CD4-positive, alpha-beta T cell (primary cell): ENCODE data around the gene NHS. TPM values are rescaled to one million over a fixed set of nuclear protein-coding genes. Genes with fewer than 3 reads are reported as not detected.

Experiments used
- ATAC-seq: fragments of 200-7000 bp; cut with Tn5 transposase; one replicate; pipeline ENCODE4 v1.10.0; 2022; ENCODE audit warnings: mild to moderate bottlenecking; ENCODE audit not compliant: poor library complexity
- CTCF ChIA-PET: fragments of 350-600 bp; sonication (Branson Sonifier 250); formaldehyde crosslinking; loops from one replicate; lab custom pipeline; 2021; ENCODE audit warnings: antibody characterized with exemption, inconsistent platforms; lab: Charles Lee
- POLR2A ChIA-PET: fragments of 350-600 bp; sonication (Branson Sonifier 250); formaldehyde crosslinking; loops from one replicate; lab custom pipeline; 2021; ENCODE audit warnings: antibody characterized with exemption, inconsistent platforms; lab: Charles Lee
- DNase-seq, 14 experiments: peaks; one replicate each; pipeline ENCODE4 v3.0.0-alpha.2; 2013 to 2020; ENCODE audit warnings: mixed read lengths in 2 of 14
- H3K27ac ChIP-seq, 2 donors: one replicate each; pipeline versions ENCODE4 v1.5.1 to v1.7.0; 2013; ENCODE audit warnings: low read length in 2 of 2, low read depth in 1 of 2, mild to moderate bottlenecking in 1 of 2
- H3K27me3 ChIP-seq, 2 experiments: 1 replicate in 1 of 2; 2 replicates in 1 of 2; pipeline versions ENCODE4 v1.6.1 to v1.7.0; 2013; ENCODE audit warnings: low read length in 2 of 2, control low read depth in 1 of 2, mild to moderate bottlenecking in 1 of 2, moderate library complexity in 1 of 2; ENCODE audit not compliant: insufficient read depth in 2 of 2, control insufficient read depth in 1 of 2
- H3K36me3 ChIP-seq: one replicate; pipeline ENCODE4 v1.6.1; 2013; ENCODE audit warnings: low read length, control low read depth; ENCODE audit not compliant: insufficient read depth
- H3K4me1 ChIP-seq: one replicate; pipeline ENCODE4 v1.6.1; 2013; ENCODE audit warnings: low read length, control low read depth; ENCODE audit not compliant: insufficient read depth
- H3K4me3 ChIP-seq: one replicate; pipeline ENCODE4 v1.5.1; 2013; ENCODE audit warnings: mild to moderate bottlenecking, low read length, moderate library complexity
- H3K9me3 ChIP-seq, 2 experiments: 1 replicate in 1 of 2; 2 replicates in 1 of 2; pipeline versions ENCODE4 v1.6.1 to v1.7.0; 2013; ENCODE audit warnings: low read length in 2 of 2, mild to moderate bottlenecking in 2 of 2, control low read depth in 1 of 2, moderate library complexity in 1 of 2; ENCODE audit not compliant: control insufficient read depth in 1 of 2, insufficient read depth in 1 of 2
- H3K27ac Mint-ChIP-seq: one replicate; pipeline ENCODE4 v1.8.0; 2020; ENCODE audit warnings: mixed read lengths
- H3K27me3 Mint-ChIP-seq: one replicate; pipeline ENCODE4 v1.8.0; 2021; ENCODE audit warnings: mixed read lengths
- H3K36me3 Mint-ChIP-seq: one replicate; pipeline ENCODE4 v1.8.0; 2021; ENCODE audit warnings: low read depth, mixed read lengths
- H3K4me1 Mint-ChIP-seq: one replicate; pipeline ENCODE4 v1.8.0; 2021; ENCODE audit warnings: low read depth, mixed read lengths
- H3K4me3 Mint-ChIP-seq: one replicate; pipeline ENCODE4 v1.8.0; 2020; ENCODE audit warnings: mild to moderate bottlenecking, mixed read lengths
- H3K9me3 Mint-ChIP-seq: one replicate; pipeline ENCODE4 v1.8.0; 2020; ENCODE audit warnings: mixed read lengths
- CTCF ChIP-seq: fragments of 200-600 bp; IDR thresholded peaks from one replicate; pipeline ENCODE4 v1.8.0; 2022; ENCODE audit warnings: antibody characterized with exemption, mild to moderate bottlenecking
- intact Hi-C, 2 experiments: fragments of 100-400 bp; cut with DNase I in 1 of 2; cut with micrococcal nuclease in 1 of 2; formaldehyde crosslinking; loops; one replicate each; pipeline versions ENCODE4 v1.15.1 to v1.9.0; 2023 to 2025; cut with DNase I, micrococcal nuclease
- total RNA-seq, 174 experiments: library from RNA in 2 of 174; stranded (reverse) in 2 of 174; gene quantifications; one replicate each; pipeline ENCODE4 v1.2.3 and lab custom pipeline; 2021 to 2026

Gene NHS
- total RNA-seq, 2 experiments from 2014 or later = 0.36 to 0.53 TPM

GRCh38 chrX:17596061-17596460 lies 221.1 kb downstream of the NHS start:
- Histone ChIP-seq H3K9me3 (no peaks in the 10 kb centered on the region), H3K36me3 (no peaks in the 10 kb centered on the region), H3K27ac (no peak overlapping the region), H3K27me3 (no peaks in the 10 kb centered on the region), H3K4me3 (no peak overlapping the region), H3K4me1 (no peaks in the 10 kb centered on the region)
- H3K27ac Mint-ChIP-seq = no peak overlapping the region
- ATAC-seq (no peak), DNase-seq (no peak)
- no peaks in the 10 kb centered on the region for H3K36me3 Mint-ChIP-seq
- intact Hi-C loops = no loop called here
- POLR2A ChIA-PET = no interaction called here
- CTCF ChIA-PET = no interaction called here
- H3K4me1 Mint-ChIP-seq = no peaks in the 10 kb centered on the region
- peaks cover 3% of the 10 kb centered on the region for H3K27me3 Mint-ChIP-seq
- TF ChIP-seq CTCF = no peak
- no peak overlapping the region for H3K4me3 Mint-ChIP-seq
- H3K9me3 Mint-ChIP-seq = no peaks in the 10 kb centered on the region

- Histone ChIP-seq H3K4me3 (no peak overlapping the region), H3K36me3 (no peaks in the 10 kb centered on the region), H3K27me3 (no peaks in the 10 kb centered on the region), H3K4me1 (no peaks in the 10 kb centered on the region), H3K9me3 (no peaks in the 10 kb centered on the region), H3K27ac (no peak overlapping the region)
- no peak overlapping the region for H3K27ac Mint-ChIP-seq
- no peaks in the 10 kb centered on the region for H3K36me3 Mint-ChIP-seq
- intact Hi-C loops = no loop called here
- no peak overlapping the region for H3K4me3 Mint-ChIP-seq
- ATAC-seq (no peak), DNase-seq (no peak)
- no peak for TF ChIP-seq CTCF
- no peaks in the 10 kb centered on the region for H3K4me1 Mint-ChIP-seq
- no peaks in the 10 kb centered on the region for H3K9me3 Mint-ChIP-seq
- ChIA-PET CTCF (no interaction called here), POLR2A (no interaction called here)
- peaks cover 3% of the 10 kb centered on the region for H3K27me3 Mint-ChIP-seq
Measured at GRCh38 chrX:17596546-17597205, 221.7 kb downstream of the NHS start.

GRCh38 chrX:17597327-17597726 lies 222.3 kb downstream of the NHS start:
- no peaks in the 10 kb centered on the region for H3K27me3 ChIP-seq
- no peak overlapping the region for H3K27ac ChIP-seq
- H3K4me1 Mint-ChIP-seq = no peaks in the 10 kb centered on the region
- H3K4me1 ChIP-seq = no peaks in the 10 kb centered on the region
- ATAC-seq (no peak), DNase-seq (no peak)
- ChIA-PET CTCF (no interaction called here), POLR2A (no interaction called here)
- no peaks in the 10 kb centered on the region for H3K36me3 Mint-ChIP-seq
- intact Hi-C loops = no loop called here
- no peak overlapping the region for H3K4me3 Mint-ChIP-seq
- H3K27me3 Mint-ChIP-seq = no peaks in the 10 kb centered on the region
- H3K4me3 ChIP-seq = no peak overlapping the region
- no peaks in the 10 kb centered on the region for H3K9me3 ChIP-seq
- no peaks in the 10 kb centered on the region for H3K9me3 Mint-ChIP-seq
- H3K27ac Mint-ChIP-seq = no peak overlapping the region
- no peaks in the 10 kb centered on the region for H3K36me3 ChIP-seq
- no peak for TF ChIP-seq CTCF
